WTC11 (cell line): ENCODE measurements around the gene SH3TC2. TPM values are rescaled to one million over a fixed set of nuclear protein-coding genes. Genes with fewer than 3 reads are reported as not detected.

Source experiments
- ATAC-seq: fragments of 200-7000 bp; cut with Tn5 transposase; 2 replicates; pipeline ENCODE4 v1.10.0; 2021; ENCODE audit warnings: mild to moderate bottlenecking, moderate library complexity
- CTCF ChIA-PET: fragments of 300-600 bp; sonication (Branson Sonifier 250); formaldehyde crosslinking; loops from one replicate; lab custom pipeline; 2021; ENCODE audit warnings: antibody characterized with exemption; lab: Charles Lee
- POLR2A ChIA-PET: fragments of 350-600 bp; sonication (Branson Sonifier 250); formaldehyde crosslinking; loops from one replicate; lab custom pipeline; 2021; ENCODE audit warnings: antibody characterized with exemption; lab: Charles Lee
- DNase-seq: peaks from one replicate; pipeline ENCODE4 v3.0.0; 2021; ENCODE audit warnings: low spot score
- H3K27ac Mint-ChIP-seq: 2 replicates; pipeline ENCODE4 v1.8.0; 2021; ENCODE audit warnings: mixed read lengths
- H3K27me3 Mint-ChIP-seq: 2 replicates; pipeline ENCODE4 v1.8.0; 2021; ENCODE audit warnings: low read depth, mild to moderate bottlenecking, moderate library complexity, mixed read lengths
- H3K36me3 Mint-ChIP-seq: 2 replicates; pipeline ENCODE4 v1.8.0; 2021; ENCODE audit warnings: mixed read lengths
- H3K4me1 Mint-ChIP-seq: 2 replicates; pipeline ENCODE4 v1.8.0; 2022; ENCODE audit warnings: mixed read lengths
- H3K4me3 Mint-ChIP-seq: 2 replicates; pipeline ENCODE4 v1.8.0; 2021; ENCODE audit warnings: mild to moderate bottlenecking, moderate library complexity, mixed read lengths
- H3K9me3 Mint-ChIP-seq: 2 replicates; pipeline ENCODE4 v1.8.0; 2021; ENCODE audit warnings: mixed read lengths
- CREB1 ChIP-seq: sonication (generic); formaldehyde crosslinking; IDR thresholded peaks from 2 replicates; pipeline ENCODE4 v1.8.0; 2023; ENCODE audit warnings: mild to moderate bottlenecking, missing genetic modification reagents
- EMX1 ChIP-seq: fragments of 250-450 bp; sonication (Bioruptor Pico); IDR thresholded peaks from 2 replicates; pipeline ENCODE4 v1.8.0; 2021; ENCODE audit warnings: mild to moderate bottlenecking
- ETV6 ChIP-seq: sonication (generic); formaldehyde crosslinking; IDR thresholded peaks from 2 replicates; pipeline ENCODE4 v1.8.1; 2022; ENCODE audit warnings: mild to moderate bottlenecking, missing genetic modification reagents
- FOXJ3 ChIP-seq: sonication (generic); formaldehyde crosslinking; IDR thresholded peaks from 2 replicates; pipeline ENCODE4 v1.9.0; 2021; ENCODE audit warnings: missing genetic modification reagents, mild to moderate bottlenecking, borderline replicate concordance
- IRF2 ChIP-seq: sonication (generic); formaldehyde crosslinking; IDR thresholded peaks from 2 replicates; pipeline ENCODE4 v1.8.0; 2022; ENCODE audit warnings: low read depth, missing genetic modification reagents, borderline replicate concordance
- JAZF1 ChIP-seq: fragments of 250-450 bp; sonication (Bioruptor Pico); IDR thresholded peaks from 2 replicates; pipeline ENCODE4 v1.9.0; 2021; ENCODE audit warnings: moderate library complexity, mild to moderate bottlenecking, inconsistent platforms
- MXD4 ChIP-seq: fragments of 250-450 bp; sonication (Bioruptor Pico); IDR thresholded peaks from 2 replicates; pipeline ENCODE4 v1.8.0; 2021; ENCODE audit warnings: mild to moderate bottlenecking, moderate library complexity, borderline replicate concordance
- OVOL2 ChIP-seq: fragments of 250-450 bp; sonication (Bioruptor Pico); IDR thresholded peaks from 2 replicates; pipeline ENCODE4 v1.9.0; 2021; ENCODE audit warnings: mild to moderate bottlenecking, borderline replicate concordance
- SP1 ChIP-seq: sonication (generic); formaldehyde crosslinking; conservative IDR thresholded peaks from 2 replicates; pipeline ENCODE4 v1.8.1; 2022; ENCODE audit warnings: missing genetic modification reagents
- TCF7 ChIP-seq: sonication (generic); formaldehyde crosslinking; IDR thresholded peaks from 2 replicates; pipeline ENCODE4 v1.8.0; 2022; ENCODE audit warnings: mild to moderate bottlenecking, low read depth, missing genetic modification reagents, moderate library complexity
- ZMAT4 ChIP-seq: fragments of 250-450 bp; sonication (Bioruptor Pico); IDR thresholded peaks from 2 replicates; pipeline ENCODE4 v1.9.0; 2021; ENCODE audit warnings: mild to moderate bottlenecking
- ZNF317 ChIP-seq: sonication (generic); formaldehyde crosslinking; IDR thresholded peaks from 2 replicates; pipeline ENCODE4 v1.8.1; 2023; ENCODE audit warnings: low read depth, mild to moderate bottlenecking, moderate library complexity, missing genetic modification reagents, borderline replicate concordance
- ZNF671 ChIP-seq: fragments of 250-450 bp; sonication (Bioruptor Pico); IDR thresholded peaks from 2 replicates; pipeline ENCODE4 v1.8.0; 2021; ENCODE audit warnings: mild to moderate bottlenecking
- total RNA-seq: library from RNA; stranded (reverse); gene quantifications from 3 replicates; pipeline ENCODE4 v1.2.3, GENCODE V29; 2021
- TF ChIP-seq, protein P1 (sequence below): sonication (generic); formaldehyde crosslinking; IDR thresholded peaks from 2 replicates; pipeline ENCODE4 v1.8.1; 2023; ENCODE audit warnings: mild to moderate bottlenecking, missing genetic modification reagents
- TF ChIP-seq, protein P2 (sequence below): fragments of 250-450 bp; sonication (Bioruptor Pico); IDR thresholded peaks from 2 replicates; pipeline ENCODE4 v1.9.0; 2021; ENCODE audit warnings: mild to moderate bottlenecking, borderline replicate concordance
- TF ChIP-seq, protein P3 (sequence below): sonication (generic); formaldehyde crosslinking; IDR thresholded peaks from 2 replicates; pipeline ENCODE4 v1.8.1; 2022; ENCODE audit warnings: missing genetic modification reagents, borderline replicate concordance
- TF ChIP-seq, protein P4 (sequence below): sonication (generic); formaldehyde crosslinking; IDR thresholded peaks from 2 replicates; pipeline ENCODE4 v1.8.0; 2022; ENCODE audit warnings: mild to moderate bottlenecking, missing genetic modification reagents

SH3TC2 gene
- total RNA-seq, 1 experiment from 2014 or later, result 0.61 TPM

DNA sequence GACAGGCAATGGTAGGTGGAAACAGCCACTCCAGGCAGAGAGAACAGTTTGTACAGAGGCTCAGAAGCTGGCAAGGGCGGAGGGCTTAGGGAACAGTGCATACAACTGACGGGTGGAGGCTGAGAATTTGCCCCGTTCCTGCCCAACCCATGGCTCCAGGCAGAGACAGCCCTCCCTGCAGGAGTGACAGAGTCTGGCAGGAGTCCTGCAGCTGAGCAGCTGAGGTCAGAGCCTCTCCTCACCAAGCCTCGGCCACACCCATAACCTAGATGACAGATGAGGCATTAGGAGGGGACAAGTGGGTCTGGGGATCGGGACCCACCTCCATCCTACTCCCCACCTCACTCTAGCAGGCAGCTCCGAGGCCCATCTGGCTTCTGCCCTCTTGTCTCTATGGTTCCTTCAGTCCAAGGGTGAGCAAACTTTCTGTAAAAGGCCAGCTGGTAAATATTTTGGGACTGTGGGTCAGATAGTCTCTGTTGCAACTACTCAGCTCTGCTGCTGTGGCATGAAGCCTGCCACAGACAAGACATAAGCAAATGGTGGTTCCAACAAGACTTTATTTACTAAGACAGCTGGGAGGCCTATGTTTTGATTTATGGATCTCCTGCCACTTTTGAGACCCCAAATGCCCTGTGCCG, 83.7 kb downstream of the SH3TC2 start (continued):
- TF ChIP-seq, protein P1, sequence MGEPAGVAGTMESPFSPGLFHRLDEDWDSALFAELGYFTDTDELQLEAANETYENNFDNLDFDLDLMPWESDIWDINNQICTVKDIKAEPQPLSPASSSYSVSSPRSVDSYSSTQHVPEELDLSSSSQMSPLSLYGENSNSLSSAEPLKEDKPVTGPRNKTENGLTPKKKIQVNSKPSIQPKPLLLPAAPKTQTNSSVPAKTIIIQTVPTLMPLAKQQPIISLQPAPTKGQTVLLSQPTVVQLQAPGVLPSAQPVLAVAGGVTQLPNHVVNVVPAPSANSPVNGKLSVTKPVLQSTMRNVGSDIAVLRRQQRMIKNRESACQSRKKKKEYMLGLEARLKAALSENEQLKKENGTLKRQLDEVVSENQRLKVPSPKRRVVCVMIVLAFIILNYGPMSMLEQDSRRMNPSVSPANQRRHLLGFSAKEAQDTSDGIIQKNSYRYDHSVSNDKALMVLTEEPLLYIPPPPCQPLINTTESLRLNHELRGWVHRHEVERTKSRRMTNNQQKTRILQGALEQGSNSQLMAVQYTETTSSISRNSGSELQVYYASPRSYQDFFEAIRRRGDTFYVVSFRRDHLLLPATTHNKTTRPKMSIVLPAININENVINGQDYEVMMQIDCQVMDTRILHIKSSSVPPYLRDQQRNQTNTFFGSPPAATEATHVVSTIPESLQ, result no peak
- no peak for TF ChIP-seq ETV6
- TF ChIP-seq, all 79 proteins: peak for 0

GRCh38 chr5:148978370-148979082, 84.3 kb downstream of the SH3TC2 start:
- H3K9me3 Mint-ChIP-seq, result no peaks in the 10 kb centered on the region
- no peak for DNase-seq
- TF ChIP-seq IRF2 (no peak), ZMAT4 (CRISPR knock-in tag) (no peak), CREB1 (CRISPR knock-in tag) (no peak), ZNF317 (CRISPR knock-in tag) (no peak), MXD4 (CRISPR knock-in tag) (no peak), FOXJ3 (CRISPR knock-in tag) (no peak), SP1 (CRISPR knock-in tag) (no peak), OVOL2 (no peak), ZNF671 (no peak), EMX1 (no peak), JAZF1 (CRISPR knock-in tag) (no peak), TCF7 (no peak)
- TF ChIP-seq, protein P2, sequence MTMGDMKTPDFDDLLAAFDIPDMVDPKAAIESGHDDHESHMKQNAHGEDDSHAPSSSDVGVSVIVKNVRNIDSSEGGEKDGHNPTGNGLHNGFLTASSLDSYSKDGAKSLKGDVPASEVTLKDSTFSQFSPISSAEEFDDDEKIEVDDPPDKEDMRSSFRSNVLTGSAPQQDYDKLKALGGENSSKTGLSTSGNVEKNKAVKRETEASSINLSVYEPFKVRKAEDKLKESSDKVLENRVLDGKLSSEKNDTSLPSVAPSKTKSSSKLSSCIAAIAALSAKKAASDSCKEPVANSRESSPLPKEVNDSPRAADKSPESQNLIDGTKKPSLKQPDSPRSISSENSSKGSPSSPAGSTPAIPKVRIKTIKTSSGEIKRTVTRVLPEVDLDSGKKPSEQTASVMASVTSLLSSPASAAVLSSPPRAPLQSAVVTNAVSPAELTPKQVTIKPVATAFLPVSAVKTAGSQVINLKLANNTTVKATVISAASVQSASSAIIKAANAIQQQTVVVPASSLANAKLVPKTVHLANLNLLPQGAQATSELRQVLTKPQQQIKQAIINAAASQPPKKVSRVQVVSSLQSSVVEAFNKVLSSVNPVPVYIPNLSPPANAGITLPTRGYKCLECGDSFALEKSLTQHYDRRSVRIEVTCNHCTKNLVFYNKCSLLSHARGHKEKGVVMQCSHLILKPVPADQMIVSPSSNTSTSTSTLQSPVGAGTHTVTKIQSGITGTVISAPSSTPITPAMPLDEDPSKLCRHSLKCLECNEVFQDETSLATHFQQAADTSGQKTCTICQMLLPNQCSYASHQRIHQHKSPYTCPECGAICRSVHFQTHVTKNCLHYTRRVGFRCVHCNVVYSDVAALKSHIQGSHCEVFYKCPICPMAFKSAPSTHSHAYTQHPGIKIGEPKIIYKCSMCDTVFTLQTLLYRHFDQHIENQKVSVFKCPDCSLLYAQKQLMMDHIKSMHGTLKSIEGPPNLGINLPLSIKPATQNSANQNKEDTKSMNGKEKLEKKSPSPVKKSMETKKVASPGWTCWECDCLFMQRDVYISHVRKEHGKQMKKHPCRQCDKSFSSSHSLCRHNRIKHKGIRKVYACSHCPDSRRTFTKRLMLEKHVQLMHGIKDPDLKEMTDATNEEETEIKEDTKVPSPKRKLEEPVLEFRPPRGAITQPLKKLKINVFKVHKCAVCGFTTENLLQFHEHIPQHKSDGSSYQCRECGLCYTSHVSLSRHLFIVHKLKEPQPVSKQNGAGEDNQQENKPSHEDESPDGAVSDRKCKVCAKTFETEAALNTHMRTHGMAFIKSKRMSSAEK (CRISPR knock-in tag), result no peak
- TF ChIP-seq, protein P3, sequence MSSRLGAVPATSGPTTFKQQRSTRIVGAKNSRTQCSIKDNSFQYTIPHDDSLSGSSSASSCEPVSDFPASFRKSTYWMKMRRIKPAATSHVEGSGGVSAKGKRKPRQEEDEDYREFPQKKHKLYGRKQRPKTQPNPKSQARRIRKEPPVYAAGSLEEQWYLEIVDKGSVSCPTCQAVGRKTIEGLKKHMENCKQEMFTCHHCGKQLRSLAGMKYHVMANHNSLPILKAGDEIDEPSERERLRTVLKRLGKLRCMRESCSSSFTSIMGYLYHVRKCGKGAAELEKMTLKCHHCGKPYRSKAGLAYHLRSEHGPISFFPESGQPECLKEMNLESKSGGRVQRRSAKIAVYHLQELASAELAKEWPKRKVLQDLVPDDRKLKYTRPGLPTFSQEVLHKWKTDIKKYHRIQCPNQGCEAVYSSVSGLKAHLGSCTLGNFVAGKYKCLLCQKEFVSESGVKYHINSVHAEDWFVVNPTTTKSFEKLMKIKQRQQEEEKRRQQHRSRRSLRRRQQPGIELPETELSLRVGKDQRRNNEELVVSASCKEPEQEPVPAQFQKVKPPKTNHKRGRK (CRISPR knock-in tag), result no peak
- TF ChIP-seq, protein P4, sequence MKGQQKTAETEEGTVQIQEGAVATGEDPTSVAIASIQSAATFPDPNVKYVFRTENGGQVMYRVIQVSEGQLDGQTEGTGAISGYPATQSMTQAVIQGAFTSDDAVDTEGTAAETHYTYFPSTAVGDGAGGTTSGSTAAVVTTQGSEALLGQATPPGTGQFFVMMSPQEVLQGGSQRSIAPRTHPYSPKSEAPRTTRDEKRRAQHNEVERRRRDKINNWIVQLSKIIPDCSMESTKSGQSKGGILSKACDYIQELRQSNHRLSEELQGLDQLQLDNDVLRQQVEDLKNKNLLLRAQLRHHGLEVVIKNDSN (CRISPR knock-in tag), result no peak
- H3K27ac Mint-ChIP-seq, result no peak overlapping the region
- no peaks in the 10 kb centered on the region for H3K27me3 Mint-ChIP-seq
- POLR2A ChIA-PET, result no interaction called here
- no peaks in the 10 kb centered on the region for H3K36me3 Mint-ChIP-seq
- ATAC-seq, result no peak
- CTCF ChIA-PET, result interaction anchor here (0.8 to 3.0 kb wide), 9 partner anchors 9 to 248 kb away, joined by 3 to 21 read pairs (median 5); partner anchors contain the start of gene ABLIM3
- H3K4me3 Mint-ChIP-seq, result no peak overlapping the region
- peaks cover 40% of the 10 kb centered on the region for H3K4me1 Mint-ChIP-seq
